Cardiac septum (tissue), 1 donor: ENCODE results near the gene ATAD1. TPM values are rescaled to one million over a fixed set of nuclear protein-coding genes. Genes with fewer than 3 reads are reported as not detected.
"Not testable (repeated sequence)": the region's sequence is repeated elsewhere in the genome, so short reads cannot be mapped to it uniquely, and the experiment has no call there.

Experiments
- DNase-seq: peaks from one replicate; pipeline ENCODE4 v3.0.0-alpha.2; 2020; ENCODE audit warnings: low spot score
- intact Hi-C: fragments of 100-400 bp; cut with DNase I; formaldehyde crosslinking; loops from one replicate; pipeline ENCODE4 v1.14.0; 2022
- total RNA-seq: library from RNA; stranded (reverse); fragmentation: NEBNext Ultra II Directional; extraction: Animal tissue kit (Norgen Biotek cat#: 25700); gene quantifications from one replicate; pipeline ENCODE4 v1.2.1, GENCODE V29; 2021
- donor health status: DM: no; HTN: no; CAD: no.

The ATAD1 gene
- total RNA-seq, 1 donor from 2014 or later = 92.0 TPM

DNA sequence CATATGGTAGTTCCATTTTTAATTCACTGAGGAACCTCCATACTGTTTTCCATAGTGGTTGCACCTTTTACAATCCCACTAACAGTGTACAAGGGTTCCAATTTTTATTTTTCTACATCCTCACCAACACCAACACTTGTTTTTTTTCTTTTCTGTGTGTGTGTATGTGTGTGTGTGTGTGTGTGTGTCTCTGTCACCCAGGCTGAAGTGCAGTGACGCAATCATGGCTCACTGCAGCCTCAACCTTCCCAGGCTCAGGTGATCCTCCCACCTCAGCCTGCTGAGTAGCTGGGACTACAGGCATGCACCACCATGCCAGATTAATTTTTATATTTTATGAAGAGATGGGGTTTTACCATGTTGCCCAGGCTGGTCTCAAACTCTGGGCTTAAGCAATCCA lies 79.8 kb downstream of the ATAD1 start:
- not testable (repeated sequence) for DNase-seq
- intact Hi-C loops = loop anchor here (5.0 kb wide), 1 partner anchor 201 kb away; no protein-coding TSS in a partner anchor

DNA sequence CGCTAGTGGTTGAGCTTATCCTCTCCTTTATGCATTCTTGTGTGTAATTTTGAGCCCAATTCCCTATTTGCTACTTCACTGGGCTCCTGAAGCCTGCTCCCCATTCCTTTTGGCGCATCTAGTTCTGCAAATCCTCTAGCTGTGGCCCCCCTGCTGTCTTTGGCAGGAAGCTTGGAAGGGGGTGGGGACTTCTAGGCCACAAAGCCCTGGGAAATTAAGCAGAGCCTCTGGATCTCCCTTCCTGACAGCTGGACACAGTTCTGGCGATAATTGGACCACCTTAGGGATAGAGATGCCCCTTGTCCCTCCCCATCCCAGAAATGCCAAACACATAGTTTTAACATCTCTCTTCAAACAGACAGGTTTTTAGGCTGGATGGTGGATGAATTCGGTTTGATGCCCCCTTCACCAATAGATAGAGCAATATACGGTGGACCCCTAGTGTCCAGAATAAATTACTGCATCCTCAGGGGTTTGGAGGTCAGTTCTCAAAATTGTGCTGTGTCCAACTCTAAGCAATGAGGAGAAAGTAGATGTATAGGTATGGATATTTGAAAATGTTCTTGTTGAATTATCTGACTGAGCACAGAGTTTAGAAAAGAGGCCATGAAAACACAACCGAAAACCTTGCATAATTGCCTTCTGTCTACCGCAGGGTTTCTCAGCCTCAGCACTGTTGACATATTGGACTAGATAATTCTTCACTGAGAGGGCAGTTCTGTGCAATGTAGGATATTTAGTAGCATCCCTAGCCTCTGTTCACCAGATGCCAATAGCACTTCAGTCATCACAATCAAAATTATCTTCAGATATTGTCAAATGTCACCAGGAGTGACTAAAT lies 82.8 kb downstream of the ATAD1 start:
- DNase-seq = no peak
- intact Hi-C loops = loop anchor here (1.0 to 5.0 kb wide), 2 partner anchors 79 to 198 kb away; no protein-coding TSS in a partner anchor

DNA sequence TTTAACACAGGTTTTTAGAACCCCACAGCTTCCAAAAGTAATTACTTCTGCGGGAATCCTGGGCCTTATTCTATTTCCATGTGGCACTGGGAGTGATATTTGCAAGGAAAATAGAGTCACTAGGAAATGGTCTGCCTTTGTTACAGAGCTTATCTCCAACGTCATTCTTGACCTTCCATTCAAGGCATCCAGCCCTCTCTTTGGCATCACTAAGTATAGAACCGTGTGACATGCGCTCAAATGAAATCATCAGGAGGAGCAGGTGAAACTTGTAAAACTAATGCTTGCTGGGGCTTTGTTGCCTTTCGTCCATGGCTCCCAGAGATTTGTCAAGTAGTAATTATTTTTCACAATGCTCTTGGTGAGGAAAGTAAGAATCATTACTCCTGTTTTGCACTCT lies 84.9 kb downstream of the ATAD1 start:
- intact Hi-C loops = no loop called here
- DNase-seq = no peak

DNA sequence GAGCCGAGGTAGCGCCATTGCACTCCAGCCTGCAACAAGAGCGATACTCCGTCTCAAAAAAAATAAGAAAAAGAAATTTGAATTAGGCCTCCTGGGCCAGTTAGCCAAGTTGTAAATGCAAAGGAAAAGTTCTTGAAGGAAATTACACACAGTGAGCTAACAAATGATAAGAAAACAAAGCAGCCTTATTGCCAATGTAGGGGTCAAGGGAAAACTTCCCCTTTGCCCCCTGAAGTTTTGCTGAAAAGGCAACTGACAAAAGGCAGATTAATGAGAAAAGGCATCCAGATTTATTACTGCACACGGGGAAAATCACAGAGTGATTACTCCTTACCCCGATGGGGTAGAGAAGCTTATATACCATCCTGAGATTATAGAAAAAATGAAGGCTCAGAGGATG lies 88.1 kb downstream of the ATAD1 start:
- DNase-seq = no peak
- intact Hi-C loops = no loop called here

DNA sequence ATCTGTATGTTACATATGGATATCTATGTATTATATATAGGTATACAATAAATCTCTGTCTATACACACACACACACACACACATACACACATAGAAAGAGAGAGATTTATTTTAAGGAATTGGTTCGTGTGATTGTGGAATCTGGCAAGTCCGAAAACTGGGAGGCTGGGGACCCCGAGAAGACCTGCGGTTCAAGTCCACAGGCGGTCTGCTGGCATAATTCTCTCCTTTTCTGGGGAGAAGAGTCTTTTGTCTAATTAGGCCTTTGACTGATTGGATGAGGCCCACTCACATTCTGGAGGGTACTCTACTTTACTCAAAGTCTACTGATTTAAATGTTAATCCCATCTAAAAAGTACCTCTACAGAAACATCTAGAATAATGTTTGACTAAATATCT lies 93.2 kb downstream of the ATAD1 start:
- intact Hi-C loops = no loop called here
- DNase-seq = no peak

DNA sequence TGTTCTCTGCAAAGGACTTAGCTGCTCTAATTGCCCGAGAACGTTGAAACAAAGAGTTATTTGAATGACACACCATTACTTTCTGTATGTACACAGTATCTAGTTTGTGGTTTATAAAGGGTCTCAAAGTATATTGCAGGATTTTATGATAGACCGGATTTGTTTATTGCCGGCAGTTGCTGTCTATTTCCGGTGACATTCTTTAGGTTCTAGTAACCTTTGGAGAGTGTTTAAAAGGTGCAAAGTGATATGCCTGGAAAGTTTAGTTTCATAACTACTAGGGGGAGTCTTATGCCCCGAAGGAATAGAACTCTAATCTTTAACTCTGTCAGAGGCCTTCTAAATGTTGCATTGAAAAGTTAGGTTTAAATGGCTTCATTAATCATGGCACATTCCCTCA lies 94.5 kb downstream of the ATAD1 start:
- intact Hi-C loops = no loop called here
- DNase-seq = no peak

DNA sequence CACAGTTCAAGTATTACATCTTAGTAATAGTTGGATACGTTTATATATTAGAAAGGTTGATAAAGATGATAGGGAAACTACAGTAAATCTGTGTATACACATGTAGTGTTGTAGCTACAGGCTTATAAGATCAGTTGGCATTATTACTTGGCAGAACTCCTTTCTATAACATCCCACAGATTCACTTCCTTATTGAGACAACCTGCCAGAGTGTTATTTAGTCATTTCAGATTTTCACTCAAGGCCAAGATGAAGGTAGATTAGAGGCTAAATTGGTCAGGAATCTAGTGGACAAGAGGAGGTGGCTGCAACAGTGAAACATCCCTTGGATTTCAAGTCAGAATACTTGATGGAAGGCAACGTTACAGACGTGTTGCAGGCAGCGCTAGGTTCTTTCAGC lies 95.3 kb downstream of the ATAD1 start:
- intact Hi-C loops = no loop called here
- DNase-seq = no peak

DNA sequence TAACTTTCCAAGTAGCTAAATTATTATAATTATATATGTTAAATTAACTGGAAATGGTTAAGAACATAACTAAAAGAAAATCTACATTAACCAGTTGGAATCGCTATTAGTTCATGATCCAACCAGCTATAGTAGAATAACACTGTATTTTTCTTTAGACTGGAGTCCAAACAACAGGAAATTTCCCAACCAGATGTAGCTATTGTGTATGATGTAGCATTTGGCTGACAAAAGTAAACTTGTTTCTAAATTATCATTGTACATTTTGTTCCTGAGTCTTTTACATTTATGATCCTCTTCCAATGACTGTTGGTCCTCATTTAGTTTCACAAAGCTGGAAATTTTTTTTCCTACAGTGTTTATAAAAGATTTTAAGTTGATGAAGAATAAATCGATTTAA lies 96.2 kb downstream of the ATAD1 start:
- intact Hi-C loops = no loop called here
- DNase-seq = no peak

DNA sequence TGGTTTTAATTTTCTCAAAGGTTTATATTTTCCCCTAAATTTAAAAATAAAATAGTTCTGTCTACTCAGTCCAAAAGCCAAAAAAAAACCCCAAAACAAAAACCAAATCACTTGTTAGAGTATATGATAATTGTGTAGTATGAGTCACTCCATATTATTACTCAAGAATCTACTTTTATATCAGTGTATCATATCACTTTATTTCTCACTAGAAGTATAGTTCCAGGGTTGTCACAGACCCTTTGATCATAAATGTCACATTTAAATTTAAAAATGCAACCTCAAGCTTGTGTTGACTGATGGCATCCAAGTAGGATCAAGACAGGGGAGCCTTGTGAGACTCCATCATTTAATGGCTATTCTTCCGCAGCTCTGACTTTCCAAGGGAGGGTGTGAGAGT lies 97.4 kb downstream of the ATAD1 start:
- DNase-seq = no peak
- intact Hi-C loops = no loop called here

DNA sequence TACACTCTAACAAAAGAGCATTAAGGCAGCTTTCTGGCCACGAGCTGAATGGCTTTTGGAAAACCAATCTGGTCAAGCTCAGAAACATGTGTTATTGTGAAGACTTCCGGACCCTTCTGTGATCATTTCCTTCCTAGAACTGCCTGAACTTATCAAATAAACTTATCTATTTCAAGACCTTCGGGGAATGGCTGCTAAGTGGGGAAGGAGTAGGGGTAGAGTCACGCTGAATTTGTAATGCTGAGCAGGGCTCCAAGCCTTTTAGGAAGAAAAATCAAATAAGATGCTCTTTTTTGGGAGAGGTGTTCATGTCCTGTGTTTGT lies 101.7 kb downstream of the ATAD1 start:
- intact Hi-C loops = no loop called here
- no peak for DNase-seq

DNA sequence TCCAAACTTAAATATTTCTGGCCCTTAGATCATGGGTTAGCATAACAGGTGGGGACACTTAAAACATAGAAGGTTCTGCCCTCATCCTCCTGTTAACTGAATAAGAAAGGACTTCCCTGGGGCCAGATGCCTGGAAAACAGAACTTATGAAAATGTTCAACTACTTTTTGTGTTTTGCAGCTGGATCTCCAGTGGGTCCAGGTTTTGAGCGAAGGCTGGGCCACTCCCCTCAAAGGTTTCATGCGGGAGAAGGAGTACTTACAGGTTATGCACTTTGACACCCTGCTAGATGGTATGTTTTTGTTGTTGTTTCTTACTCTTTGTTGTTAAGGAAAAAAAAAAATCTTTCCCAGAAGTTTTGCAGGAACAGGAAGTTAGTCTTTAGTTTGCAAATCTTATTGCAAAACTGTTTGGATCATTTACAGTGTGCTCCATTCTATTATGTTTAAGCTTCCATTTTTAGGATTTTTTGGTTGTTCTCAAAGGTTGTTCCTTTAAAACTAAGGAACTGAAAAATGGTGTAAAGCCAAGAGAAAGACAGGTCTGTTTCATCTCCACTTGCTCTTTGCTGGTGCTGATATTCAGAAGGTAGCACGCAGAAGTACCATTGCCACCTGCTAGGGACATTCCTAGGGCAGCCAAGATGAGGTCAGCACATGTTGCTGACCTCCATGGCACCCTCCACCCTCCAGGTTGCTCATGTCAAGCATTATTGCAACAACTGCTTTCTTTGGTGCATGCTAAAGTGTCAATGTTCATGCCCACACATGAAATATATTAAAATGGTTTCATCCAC lies 102.3 kb downstream of the ATAD1 start:
- intact Hi-C loops = no loop called here

DNA sequence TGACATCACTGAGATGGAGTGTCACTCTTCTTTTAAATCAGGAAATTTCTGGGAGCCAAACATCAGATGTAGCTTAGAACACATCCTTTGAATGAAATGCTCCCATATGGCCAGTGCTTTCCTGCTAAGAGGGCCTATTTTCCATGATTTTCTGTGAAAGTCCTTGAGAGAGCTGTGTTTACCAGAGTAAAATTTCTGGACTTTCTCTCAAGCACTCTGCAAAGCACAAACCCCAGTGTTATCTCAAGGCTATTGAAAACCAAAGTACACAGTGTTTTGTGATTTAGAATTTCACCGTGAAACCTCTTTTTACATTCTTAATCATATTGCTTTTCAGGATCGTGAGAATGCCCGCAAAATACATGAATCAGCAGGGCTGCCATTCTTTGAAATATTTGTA lies 104.3 kb downstream of the ATAD1 start:
- intact Hi-C loops = no loop called here
- DNase-seq = no peak

More for the DNA sequence above, 102.3 kb downstream of the ATAD1 start:
- DNase-seq = no peak

DNA sequence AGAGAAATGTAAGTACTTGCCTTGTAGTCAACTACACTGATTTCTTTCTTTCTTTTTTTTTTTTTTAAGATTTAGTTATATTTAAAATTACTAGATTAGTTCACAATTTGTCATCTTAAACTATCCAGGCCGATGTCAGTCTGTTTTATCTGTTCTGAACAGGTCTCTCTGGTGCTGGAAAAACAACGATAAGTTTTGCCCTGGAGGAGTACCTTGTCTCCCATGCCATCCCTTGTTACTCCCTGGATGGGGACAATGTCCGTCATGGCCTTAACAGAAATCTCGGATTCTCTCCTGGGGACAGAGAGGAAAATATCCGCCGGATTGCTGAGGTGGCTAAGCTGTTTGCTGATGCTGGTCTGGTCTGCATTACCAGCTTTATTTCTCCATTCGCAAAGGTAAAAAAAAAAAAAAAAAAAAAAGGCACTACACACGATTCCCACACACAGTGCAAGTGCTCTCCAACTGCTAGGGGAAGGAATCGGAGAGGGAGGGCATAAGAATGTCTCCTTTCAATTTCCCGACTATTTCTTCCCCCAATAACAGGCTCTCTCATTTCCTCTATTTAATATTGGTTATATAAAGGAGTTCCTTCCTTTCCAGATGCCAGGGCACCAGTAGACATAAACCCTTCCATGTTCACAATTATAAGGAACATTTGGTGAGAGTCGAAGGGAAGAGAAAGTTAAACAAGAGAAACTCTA lies 105.0 kb downstream of the ATAD1 start:
- DNase-seq = no peak
- intact Hi-C loops = no loop called here

DNA sequence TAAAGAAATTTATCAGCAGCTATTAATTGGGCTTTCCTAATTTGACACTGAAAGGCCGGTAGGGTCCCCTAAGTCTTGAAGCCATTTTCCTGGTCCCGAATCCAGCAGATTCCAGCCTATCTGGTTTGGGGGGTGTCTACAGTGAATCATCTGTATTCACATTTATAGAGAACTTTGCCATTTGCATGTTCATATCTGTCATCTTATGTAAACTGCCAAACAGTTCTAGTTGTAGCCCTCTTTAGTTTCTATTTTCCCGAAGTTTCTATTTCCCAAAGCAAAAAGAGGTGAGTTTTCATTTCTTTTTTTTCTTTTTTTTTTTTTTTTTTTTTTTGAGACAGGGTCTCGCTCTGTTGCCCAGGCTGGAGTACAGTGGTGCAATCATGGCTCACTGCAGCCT lies 110.8 kb downstream of the ATAD1 start:
- intact Hi-C loops = no loop called here
- DNase-seq = no peak

DNA sequence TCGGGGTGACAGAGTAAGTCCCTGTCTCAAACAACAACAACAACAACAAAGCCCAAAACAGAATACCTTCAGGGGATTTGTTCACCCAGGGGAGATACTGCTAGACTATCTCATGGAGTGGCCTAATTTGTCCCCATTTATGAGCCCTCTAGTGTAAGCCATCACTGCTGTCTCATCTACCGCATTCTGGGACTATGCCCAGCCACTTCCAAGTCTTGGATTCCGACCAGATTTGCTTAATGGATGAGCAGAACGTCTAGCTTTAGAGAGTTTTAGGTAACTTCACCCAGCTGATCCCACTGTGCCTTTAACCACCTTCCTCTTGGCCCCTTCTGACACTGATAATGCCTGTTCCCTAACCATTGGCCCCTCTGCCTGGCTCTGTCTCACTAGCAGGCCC lies 111.3 kb downstream of the ATAD1 start:
- intact Hi-C loops = no loop called here
- DNase-seq = no peak

DNA sequence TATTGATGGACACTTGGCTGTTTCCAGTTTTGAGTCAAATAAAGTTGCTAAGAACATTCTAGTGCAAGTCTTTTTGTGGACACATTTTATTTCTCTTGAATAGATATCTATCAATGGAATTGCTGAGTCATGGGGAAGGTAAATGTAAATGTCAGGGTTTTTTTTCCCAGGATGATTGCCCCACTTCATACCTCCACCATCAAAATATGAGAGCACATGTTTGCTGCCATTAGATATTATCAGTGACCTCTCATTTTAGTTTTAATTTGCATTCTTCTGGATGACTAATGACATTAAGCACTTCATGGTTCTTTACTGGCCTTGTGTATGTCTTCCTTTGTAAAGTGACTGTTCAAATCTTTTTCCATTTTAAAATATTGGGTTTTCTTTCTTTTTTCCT lies 112.7 kb downstream of the ATAD1 start:
- DNase-seq = no peak
- intact Hi-C loops = no loop called here

DNA sequence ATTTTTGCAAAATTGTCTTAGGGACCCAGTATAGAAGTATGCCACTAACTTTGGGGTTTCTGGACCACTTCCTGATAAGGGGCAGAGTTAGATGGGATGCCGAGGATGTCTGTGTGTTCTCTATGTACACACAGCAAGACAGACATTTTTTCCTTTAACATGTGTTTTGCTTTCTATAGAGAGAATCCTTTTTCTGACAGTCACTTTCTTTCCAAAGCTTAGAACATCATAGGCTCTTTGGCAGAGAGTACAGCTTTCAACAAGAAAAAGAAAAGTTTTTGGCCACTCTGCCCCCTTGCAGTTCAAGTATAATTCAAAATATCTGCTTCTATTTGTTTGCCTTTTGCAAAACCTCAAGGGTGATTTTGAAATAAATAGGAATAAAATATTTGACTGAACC lies 114.3 kb downstream of the ATAD1 start:
- intact Hi-C loops = no loop called here
- no peak for DNase-seq

DNA sequence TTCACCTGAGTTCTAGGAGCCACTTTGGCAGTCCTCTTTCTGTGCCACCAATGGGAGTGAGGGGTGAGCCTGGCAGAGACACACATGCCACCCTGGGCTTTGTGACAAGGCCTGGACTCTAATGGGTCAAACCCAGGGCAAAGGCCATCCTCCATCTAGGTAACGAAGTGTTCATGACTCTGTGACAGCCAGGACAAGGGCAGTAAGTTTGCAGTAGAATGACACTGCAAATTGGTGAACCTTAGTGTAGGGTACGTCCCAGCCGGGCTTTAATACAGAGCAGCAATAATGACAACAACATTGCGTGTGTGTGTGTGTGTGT lies 115.1 kb downstream of the ATAD1 start:
- intact Hi-C loops = no loop called here
- no peak for DNase-seq

DNA sequence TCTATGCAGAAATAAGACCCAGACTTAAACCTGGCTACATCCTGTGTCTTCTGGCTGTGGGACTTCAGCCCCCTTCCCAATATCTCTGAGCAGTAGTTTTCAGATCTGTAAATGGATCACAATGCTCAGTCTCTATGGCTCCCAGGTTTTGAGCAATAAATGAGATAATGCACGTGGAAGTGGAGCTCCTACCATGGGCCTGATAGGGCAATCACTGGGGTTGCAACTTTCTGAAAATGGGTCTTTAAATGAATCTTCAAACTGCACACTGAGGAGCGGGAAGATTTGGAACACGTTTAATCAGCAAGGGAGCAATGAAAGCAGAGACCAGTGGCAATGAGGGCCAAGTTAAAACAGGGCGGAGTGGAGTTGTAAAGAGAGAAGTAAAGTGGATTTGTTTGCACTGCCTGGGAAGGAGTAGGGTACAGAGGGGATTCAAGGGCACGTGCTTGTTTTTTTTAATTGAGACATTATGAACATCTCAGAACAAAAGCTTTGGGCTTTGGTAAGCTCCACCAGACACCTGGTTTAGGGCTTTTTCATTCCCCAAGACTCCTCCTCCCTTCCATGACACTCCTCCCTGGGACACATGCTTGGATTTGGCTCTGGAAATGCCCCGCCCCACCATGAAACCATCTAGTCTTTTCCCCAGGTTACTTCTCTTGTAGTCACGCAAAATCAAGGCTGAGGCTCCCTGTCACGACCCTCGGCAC lies 115.6 kb downstream of the ATAD1 start:
- DNase-seq = no peak
- intact Hi-C loops = no loop called here
